Measurements from ENCODE around the gene CHMP5.

CHMP5 gene

GRCh38 chr9:33254211-33254610, 10.6 kb upstream of the CHMP5 start:
- TF ChIP-seq CTCF (IDR thresholded peaks at IDR 0.05; ENCODE audit: low read depth, low read length) = no peak
- no peak for DNase-seq (ENCODE audit: extremely low read depth, low read depth)

GRCh38 chr9:33255014-33255413, 9.8 kb upstream of the CHMP5 start:
- no peak for DNase-seq (ENCODE audit: extremely low read depth, low read depth)
- TF ChIP-seq CTCF (IDR thresholded peaks at IDR 0.05; ENCODE audit: low read depth, low read length) = no peak

GRCh38 chr9:33255471-33255870, 9.4 kb upstream of the CHMP5 start:
- TF ChIP-seq CTCF (IDR thresholded peaks at IDR 0.05; ENCODE audit: low read depth, low read length) = no peak
- DNase-seq (ENCODE audit: extremely low read depth, low read depth) = no peak

- no peak for DNase-seq (ENCODE audit: extremely low read depth, low read depth)
- TF ChIP-seq CTCF (IDR thresholded peaks at IDR 0.05; ENCODE audit: low read depth, low read length) = no peak
These were observed 8.6 kb upstream of the CHMP5 start for GRCh38 chr9:33256236-33256635.

- no peak for DNase-seq (ENCODE audit: extremely low read depth, low read depth)
- TF ChIP-seq CTCF (IDR thresholded peaks at IDR 0.05; ENCODE audit: low read depth, low read length) = no peak
These were observed 7.6 kb upstream of the CHMP5 start for GRCh38 chr9:33257276-33257675.

- DNase-seq (ENCODE audit: extremely low read depth, low read depth) = no peak
- no peak for TF ChIP-seq CTCF (IDR thresholded peaks at IDR 0.05; ENCODE audit: low read depth, low read length)
These were observed 4.5 kb upstream of the CHMP5 start for GRCh38 chr9:33260372-33260771.

GRCh38 chr9:33263131-33264002, 1.5 kb upstream of the CHMP5 start:
- DNase-seq (ENCODE audit: extremely low read depth, low read depth) = no peak
- no peak for TF ChIP-seq CTCF (IDR thresholded peaks at IDR 0.05; ENCODE audit: low read depth, low read length)
